Ishikawa (cell line): Measurements from ENCODE around the gene TRIL.

ENCODE experiments used
- CEBPB ChIP-seq: IDR thresholded peaks from 2 replicates; pipeline ENCODE4 v1.6.1; 2012
- CREB1 ChIP-seq: IDR thresholded peaks from 2 replicates; pipeline ENCODE4 v1.6.1; 2012; ENCODE audit warnings: low read depth
- EP300 ChIP-seq: IDR thresholded peaks from 2 replicates; pipeline ENCODE4 v1.6.1; 2012; ENCODE audit warnings: borderline replicate concordance
- MAX ChIP-seq: IDR thresholded peaks from 2 replicates; pipeline ENCODE4 v1.6.1; 2012
- RAD21 ChIP-seq: IDR thresholded peaks from 2 replicates; pipeline ENCODE4 v1.6.1; 2012; ENCODE audit warnings: low read depth
- TAF1 ChIP-seq: IDR thresholded peaks from 2 replicates; pipeline ENCODE4 v1.6.1; 2012; ENCODE audit warnings: low read depth, mild to moderate bottlenecking
- TEAD4 ChIP-seq: IDR thresholded peaks from 2 replicates; pipeline ENCODE4 v1.6.1; 2012
- YY1 ChIP-seq: IDR thresholded peaks from 2 replicates; pipeline ENCODE4 v1.6.1; 2012; ENCODE audit warnings: low read depth
- ZBTB7A ChIP-seq: IDR thresholded peaks from 2 replicates; pipeline ENCODE4 v1.6.1; 2012; ENCODE audit warnings: low read depth
- TF ChIP-seq, protein P1 (sequence below): IDR thresholded peaks from 2 replicates; pipeline ENCODE4 v1.6.1; 2012; ENCODE audit warnings: low read depth, mild to moderate bottlenecking

DNA sequence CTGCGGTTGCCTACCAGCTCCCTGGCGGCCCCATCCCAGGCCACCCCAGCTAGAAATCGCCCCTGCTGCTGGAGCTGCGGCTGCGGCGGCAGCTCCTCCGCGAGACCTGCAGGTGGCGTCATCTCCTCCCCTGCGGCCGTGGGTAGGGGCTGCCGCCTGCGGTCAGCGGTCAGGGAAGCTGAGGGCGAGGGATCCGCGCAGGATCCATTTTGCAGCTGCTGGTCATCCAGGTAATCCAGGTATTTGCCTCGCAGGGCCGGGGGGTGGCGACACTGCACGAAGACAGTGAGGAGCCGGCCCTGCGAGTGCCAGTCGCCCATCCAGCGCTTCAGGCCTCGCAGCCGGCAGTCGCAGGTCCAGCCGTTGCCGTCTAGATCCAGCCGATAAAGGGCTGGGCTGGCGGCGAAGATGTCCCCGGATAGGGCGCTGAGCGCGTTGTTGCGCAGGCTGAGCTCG lies 1.5 kb downstream of the TRIL start:
- TF ChIP-seq MAX (no peak), RAD21 (no peak), CEBPB (no peak), TAF1 (no peak), CREB1 (no peak), ZBTB7A (no peak), YY1 (no peak), TEAD4 (no peak), EP300 (no peak)
- TF ChIP-seq, protein P1, sequence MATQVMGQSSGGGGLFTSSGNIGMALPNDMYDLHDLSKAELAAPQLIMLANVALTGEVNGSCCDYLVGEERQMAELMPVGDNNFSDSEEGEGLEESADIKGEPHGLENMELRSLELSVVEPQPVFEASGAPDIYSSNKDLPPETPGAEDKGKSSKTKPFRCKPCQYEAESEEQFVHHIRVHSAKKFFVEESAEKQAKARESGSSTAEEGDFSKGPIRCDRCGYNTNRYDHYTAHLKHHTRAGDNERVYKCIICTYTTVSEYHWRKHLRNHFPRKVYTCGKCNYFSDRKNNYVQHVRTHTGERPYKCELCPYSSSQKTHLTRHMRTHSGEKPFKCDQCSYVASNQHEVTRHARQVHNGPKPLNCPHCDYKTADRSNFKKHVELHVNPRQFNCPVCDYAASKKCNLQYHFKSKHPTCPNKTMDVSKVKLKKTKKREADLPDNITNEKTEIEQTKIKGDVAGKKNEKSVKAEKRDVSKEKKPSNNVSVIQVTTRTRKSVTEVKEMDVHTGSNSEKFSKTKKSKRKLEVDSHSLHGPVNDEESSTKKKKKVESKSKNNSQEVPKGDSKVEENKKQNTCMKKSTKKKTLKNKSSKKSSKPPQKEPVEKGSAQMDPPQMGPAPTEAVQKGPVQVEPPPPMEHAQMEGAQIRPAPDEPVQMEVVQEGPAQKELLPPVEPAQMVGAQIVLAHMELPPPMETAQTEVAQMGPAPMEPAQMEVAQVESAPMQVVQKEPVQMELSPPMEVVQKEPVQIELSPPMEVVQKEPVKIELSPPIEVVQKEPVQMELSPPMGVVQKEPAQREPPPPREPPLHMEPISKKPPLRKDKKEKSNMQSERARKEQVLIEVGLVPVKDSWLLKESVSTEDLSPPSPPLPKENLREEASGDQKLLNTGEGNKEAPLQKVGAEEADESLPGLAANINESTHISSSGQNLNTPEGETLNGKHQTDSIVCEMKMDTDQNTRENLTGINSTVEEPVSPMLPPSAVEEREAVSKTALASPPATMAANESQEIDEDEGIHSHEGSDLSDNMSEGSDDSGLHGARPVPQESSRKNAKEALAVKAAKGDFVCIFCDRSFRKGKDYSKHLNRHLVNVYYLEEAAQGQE: no peak
